Loucy (cell line): ENCODE results near the gene RHBDF2.

Experiments used
- EZH2phosphoT487 ChIP-seq: fragments of 200-600 bp; IDR thresholded peaks from 2 replicates; pipeline ENCODE4 v1.6.1; 2018; ENCODE audit warnings: antibody characterized with exemption, mild to moderate bottlenecking, moderate library complexity, borderline replicate concordance
- TF ChIP-seq, protein P1 (sequence below): fragments of 200-600 bp; sonication (generic); conservative IDR thresholded peaks from 2 replicates; pipeline ENCODE4 v1.5.1; 2014; ENCODE audit warnings: mild to moderate bottlenecking, antibody characterized with exemption, low read length

DNA sequence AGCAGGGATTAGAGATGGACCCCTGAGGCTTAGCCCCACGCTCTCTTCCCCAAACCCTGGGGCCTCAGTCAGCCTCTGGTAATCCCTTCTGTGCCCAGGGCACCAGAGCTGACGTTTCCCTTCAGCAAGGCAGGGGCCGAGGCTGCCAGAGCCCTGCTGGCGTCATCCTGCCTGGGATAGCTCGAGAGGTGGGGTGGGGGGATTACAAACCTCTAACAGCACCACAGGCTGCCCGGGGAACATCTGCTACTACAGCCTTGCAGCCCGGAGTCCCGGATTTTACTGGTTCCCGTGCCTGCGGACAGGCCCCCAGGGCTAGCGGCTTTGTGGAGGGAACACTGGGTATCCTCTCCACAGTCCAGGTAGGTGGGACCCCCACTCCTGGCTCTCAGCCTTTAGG, 33.9 kb downstream of the RHBDF2 start, which contains the start of gene AANAT:
- TF ChIP-seq, protein P1, sequence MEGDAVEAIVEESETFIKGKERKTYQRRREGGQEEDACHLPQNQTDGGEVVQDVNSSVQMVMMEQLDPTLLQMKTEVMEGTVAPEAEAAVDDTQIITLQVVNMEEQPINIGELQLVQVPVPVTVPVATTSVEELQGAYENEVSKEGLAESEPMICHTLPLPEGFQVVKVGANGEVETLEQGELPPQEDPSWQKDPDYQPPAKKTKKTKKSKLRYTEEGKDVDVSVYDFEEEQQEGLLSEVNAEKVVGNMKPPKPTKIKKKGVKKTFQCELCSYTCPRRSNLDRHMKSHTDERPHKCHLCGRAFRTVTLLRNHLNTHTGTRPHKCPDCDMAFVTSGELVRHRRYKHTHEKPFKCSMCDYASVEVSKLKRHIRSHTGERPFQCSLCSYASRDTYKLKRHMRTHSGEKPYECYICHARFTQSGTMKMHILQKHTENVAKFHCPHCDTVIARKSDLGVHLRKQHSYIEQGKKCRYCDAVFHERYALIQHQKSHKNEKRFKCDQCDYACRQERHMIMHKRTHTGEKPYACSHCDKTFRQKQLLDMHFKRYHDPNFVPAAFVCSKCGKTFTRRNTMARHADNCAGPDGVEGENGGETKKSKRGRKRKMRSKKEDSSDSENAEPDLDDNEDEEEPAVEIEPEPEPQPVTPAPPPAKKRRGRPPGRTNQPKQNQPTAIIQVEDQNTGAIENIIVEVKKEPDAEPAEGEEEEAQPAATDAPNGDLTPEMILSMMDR, result no peak
- TF ChIP-seq EZH2phosphoT487, result no peak
